Natural killer cell treated with Interleukin-12 subunit alpha and Interleukin-12 subunit beta and Interleukin-15 and Interleukin-18, amount 100 ng/mL, for 72 hours (primary cell): ENCODE data around the gene CDADC1. TPM values are rescaled to one million over a fixed set of nuclear protein-coding genes. Genes with fewer than 3 reads are reported as not detected.
A peak's percentile ranks its signal among the peaks of the same experiment; 100 is the strongest.

ENCODE experiments used
- ATAC-seq, 2 donors: fragments of 150-1000 bp; cut with Tn5 transposase in 1 of 2; sonication (Bioruptor Pico), chemical (Tn5 transposase) in 1 of 2; 2 replicates each; pipeline ENCODE4 v1.10.0; 2021
- DNase-seq: peaks from one replicate; pipeline ENCODE4 v3.0.0; 2022; ENCODE audit warnings: low spot score
- H3K27ac Mint-ChIP-seq, 2 donors: 1 replicate in 1 of 2; 2 replicates in 1 of 2; pipeline ENCODE4 v1.8.0; 2022; ENCODE audit warnings: mixed read lengths in 2 of 2, mild to moderate bottlenecking in 1 of 2, moderate library complexity in 1 of 2
- H3K27me3 Mint-ChIP-seq, 2 donors: 1 replicate in 1 of 2; 2 replicates in 1 of 2; pipeline ENCODE4 v1.8.0; 2022; ENCODE audit warnings: mixed read lengths in 2 of 2
- H3K36me3 Mint-ChIP-seq: one replicate; pipeline ENCODE4 v1.8.0; 2022; ENCODE audit warnings: mixed read lengths
- H3K4me1 Mint-ChIP-seq, 2 donors: 1 replicate in 1 of 2; 2 replicates in 1 of 2; pipeline ENCODE4 v1.8.0; 2022; ENCODE audit warnings: low read depth in 2 of 2, mixed read lengths in 2 of 2, mild to moderate bottlenecking in 1 of 2
- H3K4me3 Mint-ChIP-seq: one replicate; pipeline ENCODE4 v1.8.0; 2022; ENCODE audit warnings: mixed read lengths
- H3K9me3 Mint-ChIP-seq: 2 replicates; pipeline ENCODE4 v1.8.0; 2022; ENCODE audit warnings: mixed read lengths
- total RNA-seq, 2 donors: library from RNA; stranded (reverse); gene quantifications; one replicate each; pipeline ENCODE4 v1.2.3, GENCODE V29; 2022

The CDADC1 gene
- total RNA-seq, 2 donors from 2014 or later, result 13.1 to 14.9 TPM

DNA sequence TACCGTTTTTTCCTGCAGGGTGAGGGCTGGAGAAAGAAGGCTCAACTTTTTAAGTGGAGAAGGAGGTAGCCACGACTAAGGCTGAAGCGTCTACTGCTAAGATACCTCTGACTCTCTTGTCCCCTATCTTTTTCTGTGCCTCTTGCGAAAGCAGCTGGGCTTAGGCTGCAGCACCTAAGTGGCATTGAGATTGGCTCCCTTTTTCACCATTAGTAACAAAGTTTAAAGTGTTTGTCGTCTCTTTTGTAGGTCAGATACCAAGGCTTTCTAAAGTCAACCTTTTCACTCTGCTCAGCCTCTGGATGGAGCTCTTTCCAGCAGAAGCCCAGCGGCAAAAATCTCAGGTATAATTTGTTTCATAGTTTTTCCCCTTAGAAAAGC, 887 bp downstream of the CDADC1 start:
- DNase-seq, result no peak
- Mint-ChIP-seq H3K9me3 (no peaks in the 10 kb centered on the region), H3K4me1 (peaks cover 24 to 33% of the 10 kb centered on the region in 2 donors), H3K27ac (peak overlapping the region; percentile 87 to 95), H3K27me3 (peaks cover 0 to 2% of the 10 kb centered on the region in 2 donors), H3K36me3 (peaks cover 7% of the 10 kb centered on the region), H3K4me3 (peak overlapping the region; percentile 98)
- no peak for ATAC-seq

DNA sequence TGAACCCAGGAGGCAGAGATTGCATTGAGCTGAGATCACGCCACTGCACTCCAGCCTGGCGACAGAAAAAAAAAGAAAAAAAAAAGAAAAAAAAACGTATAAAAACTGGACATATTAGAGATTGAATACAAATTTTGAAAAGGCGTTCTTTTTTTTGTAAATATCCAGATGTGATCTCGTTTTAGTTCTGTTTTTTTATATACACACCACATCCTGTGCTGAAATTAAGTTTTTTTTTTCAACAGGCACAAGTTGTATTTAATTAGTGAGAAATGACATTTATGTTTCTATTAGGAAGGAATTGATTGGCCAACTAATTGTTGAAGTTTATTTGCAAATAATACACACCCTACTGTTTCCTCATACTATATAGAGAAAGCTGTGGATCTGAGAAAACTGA, 3.6 kb downstream of the CDADC1 start:
- H3K9me3 Mint-ChIP-seq, result no peaks in the 10 kb centered on the region
- H3K27ac Mint-ChIP-seq, result no peak overlapping the region
- H3K4me1 Mint-ChIP-seq, result peaks cover 32 to 50% of the 10 kb centered on the region in 2 donors
- DNase-seq, result no peak
- no peak for ATAC-seq
- no peak overlapping the region for H3K4me3 Mint-ChIP-seq
- H3K27me3 Mint-ChIP-seq, result no peaks in the 10 kb centered on the region
- peaks cover 7% of the 10 kb centered on the region for H3K36me3 Mint-ChIP-seq

DNA sequence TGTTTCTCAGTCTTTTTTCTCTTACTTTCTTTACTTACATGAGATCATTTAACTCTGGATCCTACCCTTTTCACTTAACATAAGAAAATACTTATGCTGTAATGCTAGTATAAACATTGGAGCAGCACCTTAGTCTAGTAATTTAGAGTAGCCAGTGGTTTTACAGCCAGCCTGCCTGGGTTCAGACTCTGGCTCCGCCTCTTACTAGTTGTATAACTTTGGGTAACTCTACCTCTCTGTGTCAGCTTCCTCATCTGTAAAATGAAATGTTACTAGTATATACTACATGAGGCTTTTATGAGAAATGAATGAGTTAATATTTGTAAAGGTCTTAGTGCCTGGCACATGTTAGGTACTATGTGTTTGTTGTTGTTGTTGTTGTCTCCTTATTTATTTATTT, 5.6 kb downstream of the CDADC1 start:
- DNase-seq (no peak), ATAC-seq (peak in 1 of 2 donors; percentile 55)
- Mint-ChIP-seq H3K4me3 (no peak overlapping the region), H3K27ac (no peak overlapping the region), H3K9me3 (no peaks in the 10 kb centered on the region), H3K4me1 (peaks cover 27 to 49% of the 10 kb centered on the region in 2 donors), H3K27me3 (no peaks in the 10 kb centered on the region), H3K36me3 (peaks cover 7% of the 10 kb centered on the region)

DNA sequence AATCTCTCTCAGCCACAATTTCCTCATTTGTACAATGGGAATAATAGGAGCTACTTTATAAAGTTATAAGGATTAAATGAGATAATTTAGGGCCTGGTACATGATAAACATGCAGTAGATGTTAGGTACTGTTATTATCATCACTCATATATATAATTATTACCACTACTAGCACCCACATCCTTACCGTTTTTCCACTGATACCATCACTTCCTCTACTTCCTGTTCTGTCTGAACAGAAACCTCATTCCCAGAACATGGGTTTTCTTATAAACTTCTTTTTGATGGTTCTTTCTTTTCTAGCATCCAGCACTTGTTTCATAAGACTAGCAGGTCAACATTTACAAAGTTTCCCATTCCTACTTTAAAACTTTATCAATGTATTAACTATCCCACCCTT, 6.3 kb downstream of the CDADC1 start:
- DNase-seq (no peak), ATAC-seq (no peak)
- Mint-ChIP-seq H3K9me3 (no peaks in the 10 kb centered on the region), H3K27ac (peak overlapping the region; percentile 2 to 85), H3K27me3 (no peaks in the 10 kb centered on the region), H3K4me1 (peaks cover 25 to 44% of the 10 kb centered on the region in 2 donors), H3K36me3 (peaks cover 7% of the 10 kb centered on the region), H3K4me3 (peak overlapping the region; percentile 16)

DNA sequence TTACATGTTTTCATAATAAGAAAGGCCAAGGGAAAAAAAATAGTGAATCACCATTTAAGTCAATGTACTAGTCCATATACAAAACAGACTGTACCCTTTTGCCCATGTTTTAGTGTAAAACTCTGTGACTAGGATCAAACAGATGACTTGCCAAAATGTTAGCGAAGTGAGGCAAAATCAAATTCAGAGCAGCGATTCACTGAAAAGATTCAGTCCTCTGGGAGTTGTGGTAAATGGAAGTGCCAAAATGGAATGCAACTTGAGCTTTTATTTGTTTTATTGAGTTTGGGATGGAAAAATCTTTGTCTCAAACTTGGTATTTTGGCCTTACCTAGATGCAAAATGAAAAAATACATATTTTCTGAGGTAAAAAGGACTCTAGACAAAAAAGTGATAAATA, 9.1 kb downstream of the CDADC1 start:
- ATAC-seq (no peak), DNase-seq (no peak)
- H3K36me3 Mint-ChIP-seq, result peaks cover 17% of the 10 kb centered on the region
- peak overlapping the region; percentile 20 to 39 for H3K27ac Mint-ChIP-seq
- no peaks in the 10 kb centered on the region for H3K27me3 Mint-ChIP-seq
- no peaks in the 10 kb centered on the region for H3K9me3 Mint-ChIP-seq
- peaks cover 20 to 32% of the 10 kb centered on the region in 2 donors for H3K4me1 Mint-ChIP-seq
- peak overlapping the region; percentile 80 for H3K4me3 Mint-ChIP-seq

DNA sequence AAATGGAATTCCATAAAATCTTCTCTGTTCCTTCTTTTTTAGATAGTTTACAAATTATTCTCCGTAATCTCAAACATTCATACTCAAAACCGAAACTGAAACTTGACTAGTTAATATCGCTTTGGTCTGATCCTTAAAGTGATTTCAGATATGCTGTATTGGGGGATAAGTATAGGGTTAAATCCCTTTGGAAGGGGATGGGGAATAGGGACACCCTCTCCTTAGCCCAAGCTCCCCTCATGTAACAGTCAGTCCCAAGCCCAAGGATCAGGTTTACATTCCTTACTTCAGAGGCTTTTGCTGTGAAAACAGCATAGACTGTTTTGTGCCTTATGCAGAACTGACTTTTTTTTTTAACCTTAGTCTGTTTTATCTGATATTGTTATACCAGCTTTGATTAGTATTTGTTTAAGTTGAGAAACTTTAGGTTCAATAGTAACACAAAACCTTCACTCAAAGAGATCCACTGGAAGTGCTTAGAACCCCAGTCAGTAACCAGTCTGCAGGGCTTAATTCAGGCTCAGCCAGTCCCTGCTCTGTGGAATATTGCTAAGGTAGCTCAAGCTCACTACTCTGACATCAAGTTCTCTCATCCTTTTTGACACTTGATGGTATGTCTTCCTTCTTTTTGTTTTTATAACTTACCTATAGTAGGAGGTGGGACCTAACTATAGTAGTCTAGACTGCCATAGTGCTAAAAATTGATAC, 10.5 kb downstream of the CDADC1 start:
- H3K36me3 Mint-ChIP-seq, result peaks cover 17% of the 10 kb centered on the region
- H3K4me1 Mint-ChIP-seq, result peaks cover 16 to 28% of the 10 kb centered on the region in 2 donors
- ATAC-seq, result peak in 1 of 2 donors; percentile 52
- DNase-seq, result peak; percentile 63
- peak overlapping the region; percentile 61 to 85 for H3K27ac Mint-ChIP-seq
- peak overlapping the region; percentile 80 for H3K4me3 Mint-ChIP-seq
- H3K27me3 Mint-ChIP-seq, result no peaks in the 10 kb centered on the region
- no peaks in the 10 kb centered on the region for H3K9me3 Mint-ChIP-seq

DNA sequence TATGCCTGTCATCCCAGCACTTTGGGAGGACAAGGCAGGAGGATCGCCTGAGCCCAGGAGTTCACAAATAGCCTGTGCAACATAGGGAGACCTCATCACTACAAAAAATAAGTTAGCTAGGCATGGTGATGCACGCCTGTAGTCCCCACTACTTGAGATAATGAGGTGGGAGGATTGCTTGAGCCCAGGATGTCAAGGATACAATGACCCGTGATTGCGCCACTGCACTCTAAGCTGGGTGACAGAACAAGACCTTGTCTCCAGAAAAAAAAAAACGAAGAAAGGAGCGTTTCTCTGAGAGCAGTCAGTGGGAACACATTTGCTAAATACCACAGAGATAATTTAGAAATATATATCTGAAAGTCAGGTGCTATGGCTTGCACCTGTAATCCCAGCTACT, 11.9 kb downstream of the CDADC1 start:
- H3K36me3 Mint-ChIP-seq, result peaks cover 17% of the 10 kb centered on the region
- ATAC-seq (no peak), DNase-seq (no peak)
- H3K9me3 Mint-ChIP-seq, result no peaks in the 10 kb centered on the region
- H3K4me3 Mint-ChIP-seq, result no peak overlapping the region
- no peaks in the 10 kb centered on the region for H3K27me3 Mint-ChIP-seq
- no peak overlapping the region for H3K27ac Mint-ChIP-seq
- H3K4me1 Mint-ChIP-seq, result peaks cover 11 to 16% of the 10 kb centered on the region in 2 donors

DNA sequence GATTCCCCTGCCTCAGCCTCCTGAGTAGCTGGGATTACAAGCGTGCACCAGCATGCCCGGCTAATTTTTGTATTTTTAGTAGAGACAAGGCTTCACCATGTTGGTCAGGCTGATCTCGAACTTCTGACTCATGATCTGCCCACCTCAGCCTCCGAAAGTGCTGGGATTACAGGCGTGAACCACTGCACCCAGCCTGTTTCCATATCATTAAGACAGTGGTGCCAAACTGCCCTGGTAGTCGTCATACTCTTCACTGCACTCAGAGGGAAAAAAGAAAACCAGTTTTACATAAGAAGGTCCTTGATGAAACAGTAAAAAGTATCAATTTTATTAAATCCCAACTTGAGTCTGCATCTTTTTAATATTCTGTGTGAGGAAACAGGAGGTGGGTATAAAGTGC, 14.9 kb downstream of the CDADC1 start:
- H3K27ac Mint-ChIP-seq, result no peak overlapping the region
- peaks cover 17% of the 10 kb centered on the region for H3K36me3 Mint-ChIP-seq
- H3K4me3 Mint-ChIP-seq, result no peak overlapping the region
- H3K4me1 Mint-ChIP-seq, result peaks cover 6 to 8% of the 10 kb centered on the region in 2 donors
- no peaks in the 10 kb centered on the region for H3K27me3 Mint-ChIP-seq
- ATAC-seq (peak in 1 of 2 donors; percentile 64), DNase-seq (no peak)
- H3K9me3 Mint-ChIP-seq, result no peaks in the 10 kb centered on the region

DNA sequence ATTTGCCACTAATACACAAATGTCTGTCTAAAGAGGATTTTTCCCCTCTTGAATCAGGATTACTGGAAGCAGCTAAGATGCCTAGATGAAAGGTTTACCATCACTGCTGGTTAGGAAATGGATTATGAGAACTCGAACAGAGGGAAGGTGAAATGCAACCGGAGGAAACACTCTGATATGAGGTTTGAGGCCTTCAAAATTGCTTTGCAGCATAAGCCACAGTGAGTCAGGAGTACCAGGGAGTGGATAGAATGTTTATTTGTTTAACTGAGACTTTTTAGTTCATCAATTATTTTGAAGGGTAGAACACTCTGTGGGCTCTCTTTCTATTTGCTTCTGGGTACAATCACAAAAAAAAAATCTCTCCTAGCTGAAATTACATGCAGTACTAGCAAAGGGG, 18.1 kb downstream of the CDADC1 start:
- ATAC-seq, result no peak
- no peaks in the 10 kb centered on the region for H3K9me3 Mint-ChIP-seq
- no peaks in the 10 kb centered on the region for H3K4me1 Mint-ChIP-seq
- H3K4me3 Mint-ChIP-seq, result no peak overlapping the region
- peaks cover 8% of the 10 kb centered on the region for H3K36me3 Mint-ChIP-seq
- DNase-seq, result no peak
- no peak overlapping the region for H3K27ac Mint-ChIP-seq
- no peaks in the 10 kb centered on the region for H3K27me3 Mint-ChIP-seq

DNA sequence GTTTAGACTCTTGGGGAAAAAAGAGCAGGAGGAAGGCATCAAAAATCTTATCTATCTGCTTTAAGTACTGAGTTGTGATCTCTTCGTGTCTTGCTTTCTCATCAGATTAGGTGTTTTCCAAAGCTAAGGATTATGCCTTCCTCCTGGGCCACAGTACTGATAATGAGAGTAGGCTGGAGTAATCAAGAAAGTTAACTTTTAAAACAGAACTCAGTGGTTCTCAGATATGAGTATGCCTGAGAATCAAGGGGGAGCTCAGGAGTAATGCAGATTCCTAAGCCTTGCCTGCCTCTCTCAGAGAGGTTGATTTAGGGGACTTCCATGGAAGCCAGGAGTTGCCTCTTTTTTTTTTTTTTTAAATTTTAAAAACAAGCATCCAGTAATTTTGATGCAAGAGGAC, 23.5 kb downstream of the CDADC1 start:
- Mint-ChIP-seq H3K9me3 (no peaks in the 10 kb centered on the region), H3K36me3 (no peaks in the 10 kb centered on the region), H3K4me1 (no peaks in the 10 kb centered on the region), H3K4me3 (no peak overlapping the region), H3K27me3 (no peaks in the 10 kb centered on the region), H3K27ac (no peak overlapping the region)
- DNase-seq, result no peak
- ATAC-seq, result peak in 1 of 2 donors; percentile 62

DNA sequence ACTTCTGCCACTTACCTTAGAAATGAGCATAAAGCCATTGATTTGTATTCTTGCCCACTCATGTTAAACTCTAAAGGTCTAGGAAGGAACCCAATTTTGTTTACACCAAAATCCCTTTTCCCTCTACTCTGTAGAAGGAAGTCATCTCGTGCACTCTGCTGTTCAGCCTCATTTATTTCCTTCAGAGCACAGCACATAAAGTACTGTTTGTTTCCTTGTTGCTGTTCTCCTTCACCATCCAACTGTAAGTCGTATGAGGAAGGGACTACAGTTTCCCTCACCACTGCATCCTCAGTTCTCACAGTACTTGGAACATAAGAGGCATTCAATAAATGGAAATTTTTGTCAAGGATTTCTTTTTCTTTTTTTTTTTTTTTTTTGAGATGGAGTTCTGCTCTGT, 24.6 kb downstream of the CDADC1 start:
- Mint-ChIP-seq H3K27me3 (no peaks in the 10 kb centered on the region), H3K4me1 (no peaks in the 10 kb centered on the region), H3K9me3 (no peaks in the 10 kb centered on the region), H3K4me3 (no peak overlapping the region), H3K36me3 (no peaks in the 10 kb centered on the region), H3K27ac (no peak overlapping the region)
- DNase-seq, result no peak
- ATAC-seq, result no peak

DNA sequence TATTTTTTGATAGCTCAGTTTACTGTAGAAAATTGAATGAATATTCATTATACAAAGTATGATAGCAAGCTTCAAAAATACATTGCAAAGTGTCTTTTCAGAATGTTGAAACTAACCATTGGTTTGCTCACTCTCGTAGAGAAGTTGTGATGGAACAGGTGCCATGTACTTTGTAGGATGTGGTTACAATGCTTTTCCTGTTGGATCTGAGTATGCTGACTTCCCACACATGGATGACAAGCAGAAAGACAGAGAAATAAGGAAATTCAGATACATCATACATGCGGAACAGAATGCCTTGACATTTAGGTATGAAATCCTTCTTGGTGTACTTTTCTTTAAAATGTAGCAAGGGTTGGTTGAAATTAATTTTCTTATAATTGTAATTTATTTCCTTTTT, 30.5 kb downstream of the CDADC1 start:
- Mint-ChIP-seq H3K27ac (no peak overlapping the region), H3K36me3 (peaks cover 8% of the 10 kb centered on the region), H3K9me3 (no peaks in the 10 kb centered on the region), H3K4me3 (no peak overlapping the region), H3K27me3 (no peaks in the 10 kb centered on the region), H3K4me1 (no peaks in the 10 kb centered on the region)
- DNase-seq (no peak), ATAC-seq (no peak)

DNA sequence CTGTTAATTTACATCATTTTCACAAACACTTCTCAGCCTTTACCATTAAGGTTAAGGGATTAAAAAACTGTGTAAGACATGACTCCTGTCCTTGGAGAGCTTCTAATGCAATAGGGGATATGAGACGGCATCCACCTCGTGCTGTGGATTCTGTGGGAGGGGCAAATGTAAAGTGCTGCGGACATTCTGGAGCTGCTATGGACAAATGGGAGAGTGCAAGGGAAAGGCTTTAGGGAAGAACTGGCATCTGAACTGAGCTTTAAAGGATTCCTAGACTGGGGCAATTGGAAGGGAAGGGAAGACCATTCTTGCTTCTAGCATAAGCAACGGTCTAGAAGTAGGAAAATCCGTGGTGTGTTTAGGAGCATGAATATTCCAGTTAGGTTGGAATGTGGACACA, 31.4 kb downstream of the CDADC1 start:
- DNase-seq (no peak), ATAC-seq (no peak)
- H3K4me3 Mint-ChIP-seq, result no peak overlapping the region
- no peaks in the 10 kb centered on the region for H3K4me1 Mint-ChIP-seq
- H3K36me3 Mint-ChIP-seq, result peaks cover 8% of the 10 kb centered on the region
- no peaks in the 10 kb centered on the region for H3K27me3 Mint-ChIP-seq
- no peaks in the 10 kb centered on the region for H3K9me3 Mint-ChIP-seq
- no peak overlapping the region for H3K27ac Mint-ChIP-seq

DNA sequence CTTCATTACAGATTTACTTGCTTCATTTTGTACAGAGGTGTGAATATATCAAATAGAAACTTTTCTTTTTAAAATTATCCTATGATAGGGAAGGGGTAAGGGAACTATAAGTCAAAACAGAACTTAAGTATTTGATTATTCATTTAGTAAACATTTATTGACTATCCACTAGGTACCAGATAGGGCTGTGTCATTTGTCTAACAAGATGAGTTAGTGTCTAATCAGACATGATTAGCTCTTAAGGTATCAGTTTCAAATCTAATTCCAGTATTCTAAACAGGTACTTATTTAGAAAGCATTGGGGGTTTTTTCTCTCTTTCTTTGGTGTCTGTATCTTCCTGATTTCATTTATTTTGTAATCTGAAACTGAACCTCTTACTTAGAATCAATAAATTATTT, 32.2 kb downstream of the CDADC1 start:
- Mint-ChIP-seq H3K27ac (no peak overlapping the region), H3K27me3 (no peaks in the 10 kb centered on the region), H3K36me3 (peaks cover 8% of the 10 kb centered on the region), H3K9me3 (no peaks in the 10 kb centered on the region), H3K4me1 (no peaks in the 10 kb centered on the region), H3K4me3 (no peak overlapping the region)
- no peak for DNase-seq
- ATAC-seq, result no peak

DNA sequence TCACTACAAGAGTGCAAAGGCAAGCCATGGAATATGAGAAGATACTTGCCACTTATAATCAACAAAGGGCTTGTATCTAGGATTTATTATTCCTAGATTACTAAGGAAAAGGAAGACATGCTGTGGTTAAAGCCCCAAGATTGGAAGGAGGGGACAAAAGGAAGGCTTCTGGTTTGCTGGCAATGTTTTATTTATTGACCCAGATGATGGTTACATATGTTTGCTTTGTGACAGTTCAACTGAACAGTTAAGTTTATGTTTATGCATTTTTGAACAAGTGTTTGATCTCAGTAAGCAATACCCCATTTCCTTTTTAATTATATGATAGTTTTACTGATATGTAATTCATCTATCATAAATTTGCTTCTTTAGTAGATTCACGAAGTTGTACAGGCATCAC, 40.3 kb downstream of the CDADC1 start:
- Mint-ChIP-seq H3K27ac (no peak overlapping the region), H3K36me3 (peaks cover 6% of the 10 kb centered on the region), H3K27me3 (no peaks in the 10 kb centered on the region), H3K9me3 (no peaks in the 10 kb centered on the region), H3K4me1 (peaks cover 3 to 8% of the 10 kb centered on the region in 2 donors), H3K4me3 (no peak overlapping the region)
- ATAC-seq, result no peak
- DNase-seq, result no peak
